Keratinocyte (primary cell): Measurements from ENCODE around the gene MICAL3. TPM values are rescaled to one million over a fixed set of nuclear protein-coding genes. Genes with fewer than 3 reads are reported as not detected.

Experiments
- DNase-seq: peaks from one replicate; pipeline ENCODE4 v3.0.0-alpha.2; 2011; ENCODE audit warnings: low read depth, missing footprints, low spot score
- FAIRE-seq: peaks from 2 replicates; lab custom pipeline; 2011; peaks lifted over from hg19 to GRCh38; lab: Jason Lieb, UNC
- H2AFZ ChIP-seq: 2 replicates; pipeline ENCODE4 v1.6.0; 2012; ENCODE audit warnings: low read length, control low read depth, inconsistent platforms; ENCODE audit not compliant: control insufficient read depth
- H3K27ac ChIP-seq: 2 replicates; pipeline ENCODE4 v1.5.1; 2011; ENCODE audit warnings: low read length; ENCODE audit not compliant: control insufficient read depth, insufficient read depth
- H3K27me3 ChIP-seq: 3 replicates; pipeline ENCODE4 v1.6.0; 2011; ENCODE audit warnings: low read length; ENCODE audit not compliant: control insufficient read depth, insufficient read depth; ENCODE audit errors: extremely low read depth
- H3K36me3 ChIP-seq, 2 experiments: 2 replicates in 1 of 2; 3 replicates in 1 of 2; pipeline ENCODE4 v1.5.1; 2011; ENCODE audit warnings: low read length in 2 of 2, mild to moderate bottlenecking in 1 of 2; ENCODE audit not compliant: control insufficient read depth in 2 of 2, insufficient read depth in 2 of 2; ENCODE audit errors: extremely low read depth in 1 of 2
- H3K4me1 ChIP-seq: 3 replicates; pipeline ENCODE4 v1.5.1; 2011; ENCODE audit warnings: low read length; ENCODE audit not compliant: control insufficient read depth, insufficient read depth; ENCODE audit errors: extremely low read depth
- H3K4me2 ChIP-seq: 3 replicates; pipeline ENCODE4 v1.6.0; 2011; ENCODE audit warnings: low read depth, low read length; ENCODE audit not compliant: control insufficient read depth, insufficient read depth; ENCODE audit errors: extremely low read depth
- H3K4me3 ChIP-seq, 3 experiments: fragments of 200-600 bp in 1 of 3; sonication (generic) in 1 of 3; 2 replicates in 2 of 3; 3 replicates in 1 of 3; pipeline ENCODE4 v1.5.1; 2011 to 2016; ENCODE audit warnings: low read length in 3 of 3, mild to moderate bottlenecking in 3 of 3, control low read depth in 2 of 3, inconsistent platforms in 1 of 3, low read depth in 1 of 3, mixed read lengths in 1 of 3, mixed run types in 1 of 3, moderate library complexity in 1 of 3; ENCODE audit not compliant: control insufficient read depth in 2 of 3, insufficient read depth in 2 of 3; ENCODE audit errors: extremely low read depth in 1 of 3
- H3K79me2 ChIP-seq: 2 replicates; pipeline ENCODE4 v1.6.0; 2012; ENCODE audit warnings: low read length; ENCODE audit not compliant: control insufficient read depth, insufficient read depth
- H3K9ac ChIP-seq: 3 replicates; pipeline ENCODE4 v1.6.0; 2011; ENCODE audit warnings: low read length; ENCODE audit not compliant: control insufficient read depth, insufficient read depth; ENCODE audit errors: extremely low read depth
- H3K9me1 ChIP-seq: 3 replicates; pipeline ENCODE4 v1.6.0; 2011; ENCODE audit warnings: low read length; ENCODE audit not compliant: control insufficient read depth, insufficient read depth; ENCODE audit errors: extremely low read depth
- H3K9me3 ChIP-seq: 2 replicates; pipeline ENCODE4 v1.5.1; 2012; ENCODE audit warnings: low read depth, low read length; ENCODE audit not compliant: control insufficient read depth
- H4K20me1 ChIP-seq: 3 replicates; pipeline ENCODE4 v1.6.0; 2011; ENCODE audit warnings: low read length; ENCODE audit not compliant: control insufficient read depth, insufficient read depth; ENCODE audit errors: extremely low read depth
- EZH2 ChIP-seq: IDR thresholded peaks from one replicate; pipeline ENCODE4 v1.6.1; 2012; ENCODE audit warnings: inconsistent platforms, mild to moderate bottlenecking, low read length, moderate library complexity
- dilution Hi-C: fragments of 300-500 bp; cut with MboI; formaldehyde crosslinking; loops from one replicate; pipeline ENCODE4 v1.7.0; 2020; ENCODE audit warnings: low sequenced_read_pairs; ENCODE audit not compliant: extremely low pct_ligation_motif_present
- polyA plus RNA-seq, 5 experiments: library from polyadenylated mRNA; depleted of rRNA in 3 of 5; stranded (reverse) in 3 of 5; stranded (forward) in 1 of 5; unstranded in 1 of 5; fragments of >200 nt; gene quantifications; 1 replicate in 1 of 5; 2 replicates in 3 of 5; 3 replicates in 1 of 5; pipeline versions ENCODE4 v1.2.1 to v1.2.3, GENCODE V29; 2011 to 2012; ENCODE audit warnings: missing spikeins in 2 of 5, low read depth in 1 of 5, low replicate concordance in 1 of 5
- TF ChIP-seq, protein P1 (sequence below), 3 experiments: IDR thresholded peaks in 1 of 3; conservative IDR thresholded peaks in 1 of 3; optimal IDR thresholded peaks in 1 of 3; 2 replicates in 2 of 3; 3 replicates in 1 of 3; pipeline versions ENCODE3 to v1.5.1; 2011; ENCODE audit warnings: low read length in 3 of 3, mild to moderate bottlenecking in 3 of 3, moderate library complexity in 2 of 3, control low read depth in 1 of 3, inconsistent platforms in 1 of 3; ENCODE audit not compliant: insufficient read depth in 2 of 3; ENCODE audit errors: extremely low read depth in 1 of 3

Gene MICAL3
- polyA plus RNA-seq, 1 donor (not counting 4 experiments of a cell fraction or from before 2014, with no cell fraction given) = 27.9 TPM

DNA sequence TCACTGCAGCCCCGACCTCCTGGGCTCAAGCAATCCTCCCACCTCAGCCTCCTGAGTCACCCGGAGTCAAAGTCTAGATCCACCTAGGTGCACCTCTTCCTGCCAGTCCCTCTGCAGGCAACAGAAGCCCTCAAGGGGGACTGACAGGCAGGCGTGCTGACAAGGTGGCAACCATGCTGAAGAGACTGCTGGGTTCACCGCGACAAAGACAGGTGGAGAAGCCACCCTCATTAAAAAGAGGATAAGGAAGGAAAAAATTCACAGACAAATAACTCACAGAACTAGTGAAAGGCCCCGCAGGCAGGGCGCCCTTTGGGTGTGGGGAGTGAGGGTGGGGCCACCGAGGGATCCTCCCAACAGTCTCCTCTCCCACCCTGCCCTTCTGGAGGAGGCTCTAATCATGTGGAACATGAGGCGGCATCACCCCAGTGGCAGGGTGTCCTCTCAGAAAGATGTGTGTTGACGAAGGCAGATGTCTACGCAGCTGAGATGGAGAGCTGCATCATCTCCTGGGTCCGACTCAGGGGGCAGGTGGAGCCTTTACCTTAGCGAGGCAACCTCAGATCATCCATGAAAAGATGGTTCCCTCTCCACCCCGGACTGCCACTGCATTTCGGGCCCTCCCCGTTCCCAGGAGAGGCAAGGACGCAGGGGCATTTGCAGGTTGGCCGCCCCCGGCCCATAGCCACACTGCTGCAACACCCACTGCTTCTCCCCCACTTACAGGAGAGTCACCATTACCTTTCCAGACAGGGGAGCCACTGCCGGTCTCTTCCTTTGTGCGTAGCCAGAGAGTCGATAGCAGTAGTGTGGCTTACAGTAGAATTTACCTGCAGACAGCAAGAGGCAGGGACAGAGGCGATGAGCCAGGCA lies 158.9 kb downstream of the MICAL3 start:
- Histone ChIP-seq H2AFZ (no peak overlapping the region), H3K36me3 (peaks cover 44 to 47% of the 10 kb centered on the region in 2 experiments), H3K79me2 (no peaks in the 10 kb centered on the region), H3K4me3 (no peak overlapping the region), H4K20me1 (no peaks in the 10 kb centered on the region), H3K4me2 (no peak overlapping the region), H3K27ac (no peak overlapping the region), H3K9ac (no peak overlapping the region), H3K9me1 (peaks cover 3% of the 10 kb centered on the region), H3K27me3 (no peaks in the 10 kb centered on the region), H3K4me1 (peaks cover 19% of the 10 kb centered on the region), H3K9me3 (no peaks in the 10 kb centered on the region)
- TF ChIP-seq EZH2 = no peak
- TF ChIP-seq, protein P1, sequence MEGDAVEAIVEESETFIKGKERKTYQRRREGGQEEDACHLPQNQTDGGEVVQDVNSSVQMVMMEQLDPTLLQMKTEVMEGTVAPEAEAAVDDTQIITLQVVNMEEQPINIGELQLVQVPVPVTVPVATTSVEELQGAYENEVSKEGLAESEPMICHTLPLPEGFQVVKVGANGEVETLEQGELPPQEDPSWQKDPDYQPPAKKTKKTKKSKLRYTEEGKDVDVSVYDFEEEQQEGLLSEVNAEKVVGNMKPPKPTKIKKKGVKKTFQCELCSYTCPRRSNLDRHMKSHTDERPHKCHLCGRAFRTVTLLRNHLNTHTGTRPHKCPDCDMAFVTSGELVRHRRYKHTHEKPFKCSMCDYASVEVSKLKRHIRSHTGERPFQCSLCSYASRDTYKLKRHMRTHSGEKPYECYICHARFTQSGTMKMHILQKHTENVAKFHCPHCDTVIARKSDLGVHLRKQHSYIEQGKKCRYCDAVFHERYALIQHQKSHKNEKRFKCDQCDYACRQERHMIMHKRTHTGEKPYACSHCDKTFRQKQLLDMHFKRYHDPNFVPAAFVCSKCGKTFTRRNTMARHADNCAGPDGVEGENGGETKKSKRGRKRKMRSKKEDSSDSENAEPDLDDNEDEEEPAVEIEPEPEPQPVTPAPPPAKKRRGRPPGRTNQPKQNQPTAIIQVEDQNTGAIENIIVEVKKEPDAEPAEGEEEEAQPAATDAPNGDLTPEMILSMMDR (optimal IDR thresholded peaks at IDR 0.05 in 1 of 3, IDR thresholded peaks at IDR 0.05 in 1 of 3, conservative IDR thresholded peaks at IDR 0.05 in 1 of 3; ENCODE audit: extremely low read depth in 1 of 3, insufficient read depth in 2 of 3, low read length in 3 of 3) = no peak
- DNase-seq = no peak
- dilution Hi-C loops = no loop called here
- no peak for FAIRE-seq

DNA sequence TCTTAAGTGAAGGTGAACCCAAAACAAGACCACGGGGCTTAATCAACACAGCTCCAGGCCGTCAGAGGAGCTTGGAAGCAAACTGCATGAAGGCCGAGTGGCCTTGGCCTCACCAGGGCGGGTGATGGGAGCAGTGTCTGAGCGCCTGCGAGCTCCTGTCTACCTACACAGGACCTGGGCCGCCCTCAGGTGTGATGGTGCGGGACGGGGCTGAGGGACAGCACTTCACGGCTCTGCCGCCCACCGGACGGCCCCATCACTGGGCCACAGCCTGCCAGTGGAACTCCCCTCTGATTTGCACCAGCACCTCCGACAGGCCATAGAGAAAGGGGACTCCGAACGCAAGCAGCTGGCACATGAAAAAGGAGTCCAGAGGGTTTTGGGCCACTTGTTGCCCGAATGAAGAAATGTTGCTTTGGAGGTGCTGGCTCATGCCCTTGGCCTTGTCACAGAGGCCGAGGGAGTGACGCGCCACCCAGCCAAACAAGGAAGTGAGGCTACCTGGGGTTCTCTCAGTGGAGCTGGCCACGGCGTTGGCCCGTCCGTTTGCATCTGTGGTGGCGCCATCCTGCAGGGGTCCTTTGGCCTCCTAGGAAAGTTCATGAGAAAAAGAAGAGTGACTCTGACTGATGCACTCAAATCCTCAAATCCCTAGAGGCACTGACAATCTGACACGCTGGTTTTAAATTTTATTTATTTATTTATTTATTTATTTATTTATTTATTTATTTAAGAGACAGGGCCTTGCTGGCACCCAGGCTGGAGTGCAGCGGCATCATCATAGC lies 159.8 kb downstream of the MICAL3 start:
- DNase-seq (no peak), FAIRE-seq (no peak)
- Histone ChIP-seq H3K36me3 (peaks cover 40 to 41% of the 10 kb centered on the region in 2 experiments), H2AFZ (no peak overlapping the region), H3K27me3 (no peaks in the 10 kb centered on the region), H3K9ac (no peak overlapping the region), H3K4me2 (no peak overlapping the region), H4K20me1 (no peaks in the 10 kb centered on the region), H3K4me3 (no peak overlapping the region), H3K27ac (no peak overlapping the region), H3K9me3 (no peaks in the 10 kb centered on the region), H3K4me1 (peaks cover 21% of the 10 kb centered on the region), H3K79me2 (no peaks in the 10 kb centered on the region), H3K9me1 (peaks cover 3% of the 10 kb centered on the region)
- TF ChIP-seq, protein P1 (optimal IDR thresholded peaks at IDR 0.05 in 1 of 3, IDR thresholded peaks at IDR 0.05 in 1 of 3, conservative IDR thresholded peaks at IDR 0.05 in 1 of 3; ENCODE audit: extremely low read depth in 1 of 3, insufficient read depth in 2 of 3, low read length in 3 of 3) = no peak
- TF ChIP-seq EZH2 = no peak
- dilution Hi-C loops = no loop called here
